ENCODE data around the gene CFAP97D2. TPM values are rescaled to one million over a fixed set of nuclear protein-coding genes. Genes with fewer than 3 reads are reported as not detected.

CFAP97D2 gene
- total and polyA plus RNA-seq, 2 donors (not counting 3 experiments of a cell fraction or from before 2014, with no cell fraction given): not detected

- no peaks in the 10 kb centered on the region for H3K4me1 ChIP-seq (ENCODE audit: control insufficient read depth, extremely low read depth, insufficient read depth, low read length)
- no peak overlapping the region for H3K4me3 ChIP-seq (replicated peaks in 1 of 3; ENCODE audit: insufficient read depth in 1 of 3, low read depth in 1 of 3, low read length in 3 of 3)
- no peaks in the 10 kb centered on the region for H3K9me1 ChIP-seq (replicated peaks; ENCODE audit: control insufficient read depth, extremely low read depth, insufficient read depth, low read length)
- DNase-seq (ENCODE audit: low read depth, low spot score) (no peak), FAIRE-seq (no peak)
- dilution Hi-C loops (cut with MboI; ENCODE audit: extremely low pct_ligation_motif_present, low sequenced_read_pairs): no loop called here
- H3K9me3 ChIP-seq (replicated peaks; ENCODE audit: control insufficient read depth, insufficient read depth, low read length): no peaks in the 10 kb centered on the region
- BruUV-seq (replicated peaks): no TSS peak
- H3K9ac ChIP-seq (replicated peaks; ENCODE audit: extremely low read depth, insufficient read depth, low read length): no peak overlapping the region
- no peak overlapping the region for H3K4me2 ChIP-seq (ENCODE audit: insufficient read depth, low read length)
- TF ChIP-seq EZH2 (IDR thresholded peaks at IDR 0.05; ENCODE audit: borderline replicate concordance, low read depth, low read length, severe bottlenecking) (no peak), MAX (IDR thresholded peaks at IDR 0.05; ENCODE audit: insufficient read depth, insufficient read length) (no peak), FOS (IDR thresholded peaks at IDR 0.05; ENCODE audit: borderline replicate concordance, insufficient read depth, low read length) (no peak)
- intact Hi-C loops (cut with micrococcal nuclease): no loop called here
- POLR2A ChIA-PET: no interaction called here
- CTCF ChIA-PET: interaction anchor here (1.1 kb wide), 1 partner anchor 23 kb away, joined by 4 read pairs; no protein-coding TSS in a partner anchor
- no peaks in the 10 kb centered on the region for H4K20me1 ChIP-seq (replicated peaks; ENCODE audit: control insufficient read depth, extremely low read depth, insufficient read depth, low read length)
- no peak overlapping the region for H2AFZ ChIP-seq (ENCODE audit: low read depth, low read length)
- H3K27me3 ChIP-seq (ENCODE audit: control insufficient read depth in 2 of 2, insufficient read depth in 2 of 2, low read length in 2 of 2): no peaks in the 10 kb centered on the region
- H3K27ac ChIP-seq (ENCODE audit: insufficient read depth, low read depth, low read length): no peak overlapping the region
- H3K79me2 ChIP-seq (ENCODE audit: control insufficient read depth, insufficient read depth, low read length): no peaks in the 10 kb centered on the region
- H3K36me3 ChIP-seq (ENCODE audit: control insufficient read depth in 2 of 2, extremely low read depth in 1 of 2, insufficient read depth in 2 of 2, low read length in 2 of 2): peaks cover 20 to 35% of the 10 kb centered on the region in 2 experiments
These were observed 80.3 kb downstream of the CFAP97D2 start for GRCh38 chr13:114259374-114259773.

- Histone ChIP-seq H4K20me1 (replicated peaks; ENCODE audit: control insufficient read depth, extremely low read depth, insufficient read depth, low read length) (no peaks in the 10 kb centered on the region), H3K27ac (ENCODE audit: insufficient read depth, low read depth, low read length) (no peak overlapping the region), H3K9ac (replicated peaks; ENCODE audit: extremely low read depth, insufficient read depth, low read length) (no peak overlapping the region), H3K4me3 (replicated peaks in 1 of 3; ENCODE audit: insufficient read depth in 1 of 3, low read depth in 1 of 3, low read length in 3 of 3) (no peak overlapping the region), H3K9me3 (replicated peaks; ENCODE audit: control insufficient read depth, insufficient read depth, low read length) (no peaks in the 10 kb centered on the region), H3K27me3 (ENCODE audit: control insufficient read depth in 2 of 2, insufficient read depth in 2 of 2, low read length in 2 of 2) (no peaks in the 10 kb centered on the region), H3K4me1 (ENCODE audit: control insufficient read depth, extremely low read depth, insufficient read depth, low read length) (no peaks in the 10 kb centered on the region), H3K4me2 (ENCODE audit: insufficient read depth, low read length) (no peak overlapping the region), H2AFZ (ENCODE audit: low read depth, low read length) (no peak overlapping the region), H3K36me3 (ENCODE audit: control insufficient read depth in 2 of 2, extremely low read depth in 1 of 2, insufficient read depth in 2 of 2, low read length in 2 of 2) (peaks cover 18 to 32% of the 10 kb centered on the region in 2 experiments), H3K9me1 (replicated peaks; ENCODE audit: control insufficient read depth, extremely low read depth, insufficient read depth, low read length) (no peaks in the 10 kb centered on the region), H3K79me2 (ENCODE audit: control insufficient read depth, insufficient read depth, low read length) (no peaks in the 10 kb centered on the region)
- TF ChIP-seq CTCF (IDR thresholded peaks at IDR 0.05; ENCODE audit: extremely low read depth in 1 of 2, insufficient read depth in 1 of 2, low read depth in 1 of 2, low read length in 2 of 2) (no peak), FOS (IDR thresholded peaks at IDR 0.05; ENCODE audit: borderline replicate concordance, insufficient read depth, low read length) (no peak), JUN (IDR thresholded peaks at IDR 0.05; ENCODE audit: borderline replicate concordance, insufficient read depth, insufficient read length, low read depth) (no peak), MAX (IDR thresholded peaks at IDR 0.05; ENCODE audit: insufficient read depth, insufficient read length) (no peak), POLR2AphosphoS5 (IDR thresholded peaks at IDR 0.05; ENCODE audit: insufficient read depth, low read depth, low read length) (no peak)
- POLR2A ChIA-PET: no interaction called here
- FAIRE-seq (no peak), DNase-seq (ENCODE audit: low read depth, low spot score) (no peak)
- intact Hi-C loops (cut with micrococcal nuclease) (no loop called here), dilution Hi-C loops (cut with MboI; ENCODE audit: extremely low pct_ligation_motif_present, low sequenced_read_pairs) (no loop called here)
- BruUV-seq (replicated peaks): no TSS peak
- CTCF ChIA-PET: interaction anchor here (1.1 kb wide), 1 partner anchor 24 kb away, joined by 4 read pairs; no protein-coding TSS in a partner anchor
These were observed 80.9 kb downstream of the CFAP97D2 start for GRCh38 chr13:114259974-114260373.

Data from endothelial cell of umbilical vein (primary cell).